Lower leg skin (tissue), 4 donors: ENCODE data around the gene PPCDC. TPM values are rescaled to one million over a fixed set of nuclear protein-coding genes. Genes with fewer than 3 reads are reported as not detected.
"Not testable (repeated sequence)": the region's sequence is repeated elsewhere in the genome, so short reads cannot be mapped to it uniquely, and the experiment has no call there.

ENCODE experiments used
- DNase-seq, 2 donors: peaks; one replicate each; pipeline ENCODE4 v3.0.0-alpha.2; 2019; ENCODE audit warnings: low spot score in 2 of 2
- H3K4me3 ChIP-seq: fragments of 200-600 bp; sonication (generic); 2 replicates; pipeline ENCODE4 v1.5.1; 2017; ENCODE audit warnings: mild to moderate bottlenecking, low read depth; ENCODE audit not compliant: poor library complexity, severe bottlenecking
- CTCF ChIP-seq, 3 donors: fragments of 450-650 bp; IDR thresholded peaks; one replicate each; pipeline ENCODE4 v1.5.1; 2016; ENCODE audit warnings: antibody characterized with exemption in 3 of 3, mild to moderate bottlenecking in 3 of 3, moderate library complexity in 2 of 3
- POLR2A ChIP-seq, 2 donors: fragments of 450-650 bp; IDR thresholded peaks; one replicate each; pipeline ENCODE4 v1.6.1; 2016 to 2017; ENCODE audit warnings: antibody characterized with exemption in 2 of 2, mild to moderate bottlenecking in 1 of 2, moderate library complexity in 1 of 2
- WGBS, 2 donors: methylation state at CpG; one replicate each; pipeline ENCODE4 v1.1.5; 2018; 5-methylcytosine and 5-hydroxymethylcytosine counted together
- intact Hi-C: fragments of 100-400 bp; cut with DNase I; formaldehyde crosslinking; loops from one replicate; pipeline ENCODE4 v1.15.0; 2023; ENCODE audit warnings: low total_unique reads
- total RNA-seq, 4 donors: library from RNA; depleted of rRNA; stranded (reverse); fragments of >200 nt; gene quantifications; one replicate each; pipeline ENCODE4 v1.1.0, GENCODE V29; 2016

The PPCDC gene
- total RNA-seq, 4 donors from 2014 or later = 14.4 to 21.4 (median 17.5) TPM

- intact Hi-C loops = no loop called here
These were observed 49.8 kb downstream of the PPCDC start for GRCh38 chr15:75073197-75073596.

GRCh38 chr15:75076277-75076676 lies 52.9 kb downstream of the PPCDC start:
- DNase-seq = peak in 1 of 2 donors; percentile 37
- intact Hi-C loops = no loop called here
- TF ChIP-seq CTCF (IDR thresholded peaks at IDR 0.05) (no peak), POLR2A (IDR thresholded peaks at IDR 0.05) (no peak)
- H3K4me3 ChIP-seq = no peak overlapping the region
- 77 to 81% methylated on average over 2 of the region's 2 CpGs for WGBS, 2 donors

More at GRCh38 chr15:75073197-75073596, 49.8 kb downstream of the PPCDC start:
- WGBS, 2 donors = 71 to 76% methylated on average over 3 of the region's 3 CpGs
- TF ChIP-seq CTCF (IDR thresholded peaks at IDR 0.05) (no peak), POLR2A (IDR thresholded peaks at IDR 0.05) (no peak)
- DNase-seq = peak in 1 of 2 donors; percentile 39
- no peak overlapping the region for H3K4me3 ChIP-seq

GRCh38 chr15:75077551-75077961 lies 54.2 kb downstream of the PPCDC start:
- H3K4me3 ChIP-seq, intact Hi-C loops: not testable (repeated sequence)
- whole genome bisulfite sequencing, 2 donors = 73 to 85% methylated on average over 4 of the region's 4 CpGs
- peak in 1 of 2 donors; percentile 48 for DNase-seq

- no peak overlapping the region for H3K4me3 ChIP-seq
- WGBS, 2 donors = 89 to 93% methylated on average over 8 of the region's 8 CpGs
- TF ChIP-seq POLR2A (IDR thresholded peaks at IDR 0.05) = no peak
- TF ChIP-seq CTCF (IDR thresholded peaks at IDR 0.05) = no peak
- intact Hi-C loops = loop anchor here (2.0 kb wide), 1 partner anchor 82 kb away; no protein-coding TSS in a partner anchor
- no peak for DNase-seq
These were observed 57.8 kb downstream of the PPCDC start for GRCh38 chr15:75081150-75081549.

GRCh38 chr15:75082689-75083088 lies 59.3 kb downstream of the PPCDC start:
- no peak overlapping the region for H3K4me3 ChIP-seq
- intact Hi-C loops = no loop called here
- 93 to 94% methylated on average over 1 of the region's 1 CpG for WGBS, 2 donors
- no peak for TF ChIP-seq CTCF (IDR thresholded peaks at IDR 0.05)
- TF ChIP-seq POLR2A (IDR thresholded peaks at IDR 0.05) = no peak
- no peak for DNase-seq

- intact Hi-C loops, H3K4me3 ChIP-seq, DNase-seq: not testable (repeated sequence)
- WGBS, 2 donors = 90 to 94% methylated on average over 3 of the region's 3 CpGs
These were observed 62.3 kb downstream of the PPCDC start for GRCh38 chr15:75085708-75086107.
